A549 (cell line): ENCODE results near the gene ACOT11. TPM values are rescaled to one million over a fixed set of nuclear protein-coding genes. Genes with fewer than 3 reads are reported as not detected.

ENCODE experiments used
- ATAC-seq, 2 experiments: fragments of 200-7000 bp in 1 of 2; fragments of >200 bp in 1 of 2; cut with Nextera tagmentation in 1 of 2; cut with Tn5 transposase in 1 of 2; 3 replicates each; pipeline versions ENCODE4 v1.8.0 to v1.9.1; 2018 to 2020; ENCODE audit warnings: mild to moderate bottlenecking in 1 of 2, moderate library complexity in 1 of 2
- CTCF ChIA-PET: fragments of 300-600 bp; sonication (Branson Sonifier 250); formaldehyde crosslinking; extraction: SDS; loops from one replicate; lab custom pipeline; 2021; ENCODE audit warnings: antibody characterized with exemption, inconsistent platforms; lab: Yijun Ruan, JAX
- POLR2A ChIA-PET: fragments of 350-600 bp; formaldehyde crosslinking; extraction: SDS; loops from one replicate; lab custom pipeline; 2021; ENCODE audit warnings: antibody characterized with exemption, inconsistent platforms; lab: Yijun Ruan, JAX
- DNase-seq, 2 experiments: peaks; one replicate each; pipeline versions ENCODE4 v3.0.0 to v3.0.0-alpha.2; 2011 to 2016; ENCODE audit warnings: low read depth in 1 of 2, low spot score in 1 of 2
- FAIRE-seq: peaks from 2 replicates; lab custom pipeline; 2011; peaks lifted over from hg19 to GRCh38; lab: Jason Lieb, UNC
- H3K27ac ChIP-seq, 2 experiments: fragments of >200 bp; sonication (Bioruptor Twin); formaldehyde crosslinking; 3 replicates each; pipeline ENCODE4 v1.5.1; 2016 to 2017
- H3K4me1 ChIP-seq: fragments of >200 bp; sonication (Bioruptor Twin); formaldehyde crosslinking; 3 replicates; pipeline ENCODE4 v1.6.1; 2016
- H3K4me2 ChIP-seq: fragments of >200 bp; sonication (Bioruptor Twin); formaldehyde crosslinking; 3 replicates; pipeline ENCODE4 v1.6.1; 2016
- H3K4me3 ChIP-seq: fragments of >200 bp; sonication (Bioruptor Twin); formaldehyde crosslinking; 3 replicates; pipeline ENCODE4 v1.5.1; 2016
- H3K9me3 ChIP-seq: fragments of >200 bp; sonication (Bioruptor Twin); formaldehyde crosslinking; 3 replicates; pipeline ENCODE4 v1.6.1; 2016
- ATOH8 ChIP-seq: fragments of 250-450 bp; sonication (Bioruptor Pico); IDR thresholded peaks from 2 replicates; pipeline ENCODE4 v1.5.0; 2020; ENCODE audit warnings: low read depth, mild to moderate bottlenecking, moderate library complexity
- CHD2 ChIP-seq: fragments of 150-350 bp; IDR thresholded peaks from 2 replicates; pipeline ENCODE4 v1.6.1; 2014; ENCODE audit warnings: low read length; ENCODE audit not compliant: partially characterized antibody
- CTCF ChIP-seq: fragments of >200 bp; sonication (Bioruptor Twin); formaldehyde crosslinking; IDR thresholded peaks from 3 replicates; pipeline ENCODE4 v1.5.1; 2016
- FOXS1 ChIP-seq: fragments of 250-450 bp; sonication (Bioruptor Pico); IDR thresholded peaks from 2 replicates; pipeline ENCODE4 v1.5.0; 2020; ENCODE audit warnings: mild to moderate bottlenecking, moderate library complexity
- HDAC2 ChIP-seq: fragments of 200-600 bp; sonication (generic); IDR thresholded peaks from 2 replicates; pipeline ENCODE4 v1.6.1; 2016
- HEYL ChIP-seq: fragments of 250-450 bp; sonication (Bioruptor Pico); IDR thresholded peaks from 2 replicates; pipeline ENCODE4 v1.8.0; 2021; ENCODE audit warnings: mild to moderate bottlenecking, moderate library complexity
- HMGXB4 ChIP-seq: fragments of 250-450 bp; sonication (Bioruptor Pico); IDR thresholded peaks from 2 replicates; pipeline ENCODE4 v1.5.0; 2021; ENCODE audit warnings: mild to moderate bottlenecking, moderate library complexity, borderline replicate concordance
- HOXA7 ChIP-seq: fragments of 250-450 bp; sonication (Bioruptor Pico); IDR thresholded peaks from 2 replicates; pipeline ENCODE4 v1.5.0; 2020; ENCODE audit warnings: mild to moderate bottlenecking, moderate library complexity
- HOXB13 ChIP-seq: fragments of 250-450 bp; sonication (Bioruptor Pico); IDR thresholded peaks from 2 replicates; pipeline ENCODE4 v1.5.0; 2020; ENCODE audit warnings: low read depth, mild to moderate bottlenecking, moderate library complexity
- HOXB5 ChIP-seq: fragments of 250-450 bp; sonication (Bioruptor Pico); IDR thresholded peaks from 2 replicates; pipeline ENCODE4 v1.5.0; 2020; ENCODE audit warnings: mild to moderate bottlenecking, moderate library complexity
- MAFK ChIP-seq: fragments of 450-650 bp; IDR thresholded peaks from 2 replicates; pipeline ENCODE4 v1.6.1; 2014; ENCODE audit not compliant: partially characterized antibody
- NFE2L2 ChIP-seq: fragments of 150-350 bp; conservative IDR thresholded peaks from 2 replicates; pipeline ENCODE4 v1.6.1; 2014; ENCODE audit warnings: low read length
- NR3C1 ChIP-seq: fragments of >200 bp; sonication (Bioruptor Twin); formaldehyde crosslinking; IDR thresholded peaks from 3 replicates; pipeline ENCODE4 v1.6.1; 2017
- POLR2AphosphoS2 ChIP-seq: conservative IDR thresholded peaks from 2 replicates; pipeline ENCODE4 v1.6.1; 2012; ENCODE audit warnings: low read length, improper control_type of control experiment, inconsistent platforms
- RARB ChIP-seq: fragments of 250-450 bp; sonication (Bioruptor Pico); IDR thresholded peaks from 2 replicates; pipeline ENCODE4 v1.8.0; 2021; ENCODE audit warnings: mild to moderate bottlenecking, moderate library complexity
- RCOR1 ChIP-seq: fragments of 150-350 bp; IDR thresholded peaks from 2 replicates; pipeline ENCODE4 v1.6.1; 2014; ENCODE audit warnings: antibody characterized with exemption, low read length, low read depth
- REST ChIP-seq: fragments of 200-600 bp; sonication (generic); IDR thresholded peaks from 2 replicates; pipeline ENCODE4 v1.6.1; 2016; ENCODE audit warnings: antibody characterized with exemption, mild to moderate bottlenecking, moderate library complexity
- RNF2 ChIP-seq: fragments of 200-600 bp; sonication (generic); IDR thresholded peaks from 2 replicates; pipeline ENCODE4 v1.6.1; 2016; ENCODE audit warnings: low read depth, mild to moderate bottlenecking, antibody characterized with exemption, moderate library complexity, borderline replicate concordance
- SMC3 ChIP-seq: fragments of >200 bp; sonication (Bioruptor Twin); formaldehyde crosslinking; IDR thresholded peaks from 3 replicates; pipeline ENCODE4 v1.6.1; 2018; ENCODE audit warnings: inconsistent platforms
- SREBF2 ChIP-seq: fragments of 450-650 bp; IDR thresholded peaks from 2 replicates; pipeline ENCODE4 v1.6.1; 2014; ENCODE audit warnings: mild to moderate bottlenecking, moderate library complexity
- WGBS: methylation state at CpG from one replicate; pipeline ENCODE4 v1.1.6; 2017; ENCODE audit errors: missing lambda C conversion rate; 5-methylcytosine and 5-hydroxymethylcytosine counted together
- polyA plus RNA-seq, 4 experiments: library from polyadenylated mRNA; depleted of rRNA in 3 of 4; stranded (reverse); fragments of >200 nt; fragmentation: RNase III in 1 of 4; extraction: RNeasy Plus Mini Kit Qiagen cat#74134 plus additional on column Dnase treatment in 1 of 4; gene quantifications; 2 replicates in 3 of 4; 3 replicates in 1 of 4; pipeline ENCODE4 v1.2.3, GENCODE V29; 2011 to 2017

ACOT11 gene
- polyA plus RNA-seq, 2 of the 4 experiments (the other 2 are of a cell fraction) = 1.7 TPM

- TF ChIP-seq HMGXB4 = no peak
Observed at GRCh38 chr1:54585181-54586066, 37.4 kb downstream of the ACOT11 start (continued).

GRCh38 chr1:54588377-54588776 lies 40.3 kb downstream of the ACOT11 start:
- no peaks in the 10 kb centered on the region for H3K4me1 ChIP-seq
- 40% methylated on average over 1 of the region's 2 CpGs for WGBS
- ATAC-seq (no peak), DNase-seq (no peak)
- no peak overlapping the region for H3K4me3 ChIP-seq
- TF ChIP-seq RCOR1 = no peak
- no peak for TF ChIP-seq HOXA7 (CRISPR knock-in tag)
- TF ChIP-seq RARB (CRISPR knock-in tag) = no peak
- no peak for TF ChIP-seq FOXS1 (CRISPR knock-in tag)
- TF ChIP-seq REST = no peak
- TF ChIP-seq POLR2AphosphoS2 = no peak
- TF ChIP-seq, all 56 proteins: peak for 0
- ChIA-PET POLR2A (no interaction called here), CTCF (no interaction called here)
- FAIRE-seq = no peak
- H3K27ac ChIP-seq = no peak overlapping the region
- no peak overlapping the region for H3K4me2 ChIP-seq
- H3K9me3 ChIP-seq = no peaks in the 10 kb centered on the region

- TF ChIP-seq HOXB5 (no peak), NR3C1 (no peak), FOXS1 (CRISPR knock-in tag) (no peak), MAFK (no peak), HOXB13 (CRISPR knock-in tag) (no peak), SMC3 (no peak), NFE2L2 (no peak), RCOR1 (no peak), HEYL (CRISPR knock-in tag) (no peak), HDAC2 (no peak), CHD2 (no peak), RNF2 (no peak), SREBF2 (no peak), ATOH8 (CRISPR knock-in tag) (no peak), CTCF (no peak)
- 78% methylated on average over 5 of the region's 5 CpGs for WGBS
- Histone ChIP-seq H3K4me3 (no peak overlapping the region), H3K27ac (no peak overlapping the region), H3K9me3 (no peaks in the 10 kb centered on the region), H3K4me2 (no peak overlapping the region), H3K4me1 (no peaks in the 10 kb centered on the region)
- DNase-seq (no peak), FAIRE-seq (no peak), ATAC-seq (no peak)
- POLR2A ChIA-PET = no interaction called here
- CTCF ChIA-PET = no interaction called here
Observed at GRCh38 chr1:54591127-54591756, 43.2 kb downstream of the ACOT11 start.
